Chondrocyte (in vitro differentiated cells): ENCODE data around the gene FCN1. TPM values are rescaled to one million over a fixed set of nuclear protein-coding genes. Genes with fewer than 3 reads are reported as not detected.

ENCODE experiments used
- DNase-seq: peaks from one replicate; pipeline ENCODE4 v3.0.0; 2021; ENCODE audit warnings: mixed read lengths, low spot score
- H3K27ac Mint-ChIP-seq: one replicate; pipeline ENCODE4 v1.8.0; 2021; ENCODE audit warnings: mild to moderate bottlenecking, moderate library complexity, mixed read lengths; ENCODE audit not compliant: unreplicated experiment
- H3K27me3 Mint-ChIP-seq: 2 replicates; pipeline ENCODE4 v1.8.0; 2021; ENCODE audit warnings: low read depth, mixed read lengths
- H3K36me3 Mint-ChIP-seq: 2 replicates; pipeline ENCODE4 v1.8.0; 2021; ENCODE audit warnings: low read depth, mixed read lengths
- H3K4me1 Mint-ChIP-seq: 2 replicates; pipeline ENCODE4 v1.8.0; 2021; ENCODE audit warnings: low read depth, mild to moderate bottlenecking, mixed read lengths
- H3K4me3 Mint-ChIP-seq: one replicate; pipeline ENCODE4 v1.8.0; 2021; ENCODE audit warnings: mild to moderate bottlenecking, moderate library complexity, mixed read lengths; ENCODE audit not compliant: unreplicated experiment
- H3K9me3 Mint-ChIP-seq: 2 replicates; pipeline ENCODE4 v1.8.0; 2021; ENCODE audit warnings: low read depth, mixed read lengths
- long read RNA-seq: library from polyadenylated mRNA; stranded (forward); transcript quantifications from one replicate; pipeline ENCODE4 v2.0.0, GENCODE V29; 2021
- total RNA-seq: library from RNA; stranded (reverse); gene quantifications from 3 replicates; pipeline ENCODE4 v1.2.1, GENCODE V29; 2021
- TF ChIP-seq, protein P1 (sequence below): fragments of 200-600 bp; sonication (generic); IDR thresholded peaks from 2 replicates; pipeline ENCODE4 v1.5.0; 2021; ENCODE audit warnings: antibody characterized with exemption, mild to moderate bottlenecking, moderate library complexity

FCN1 gene
- total RNA-seq = not detected in 3 replicates
- long read RNA-seq = 0 reads

DNA sequence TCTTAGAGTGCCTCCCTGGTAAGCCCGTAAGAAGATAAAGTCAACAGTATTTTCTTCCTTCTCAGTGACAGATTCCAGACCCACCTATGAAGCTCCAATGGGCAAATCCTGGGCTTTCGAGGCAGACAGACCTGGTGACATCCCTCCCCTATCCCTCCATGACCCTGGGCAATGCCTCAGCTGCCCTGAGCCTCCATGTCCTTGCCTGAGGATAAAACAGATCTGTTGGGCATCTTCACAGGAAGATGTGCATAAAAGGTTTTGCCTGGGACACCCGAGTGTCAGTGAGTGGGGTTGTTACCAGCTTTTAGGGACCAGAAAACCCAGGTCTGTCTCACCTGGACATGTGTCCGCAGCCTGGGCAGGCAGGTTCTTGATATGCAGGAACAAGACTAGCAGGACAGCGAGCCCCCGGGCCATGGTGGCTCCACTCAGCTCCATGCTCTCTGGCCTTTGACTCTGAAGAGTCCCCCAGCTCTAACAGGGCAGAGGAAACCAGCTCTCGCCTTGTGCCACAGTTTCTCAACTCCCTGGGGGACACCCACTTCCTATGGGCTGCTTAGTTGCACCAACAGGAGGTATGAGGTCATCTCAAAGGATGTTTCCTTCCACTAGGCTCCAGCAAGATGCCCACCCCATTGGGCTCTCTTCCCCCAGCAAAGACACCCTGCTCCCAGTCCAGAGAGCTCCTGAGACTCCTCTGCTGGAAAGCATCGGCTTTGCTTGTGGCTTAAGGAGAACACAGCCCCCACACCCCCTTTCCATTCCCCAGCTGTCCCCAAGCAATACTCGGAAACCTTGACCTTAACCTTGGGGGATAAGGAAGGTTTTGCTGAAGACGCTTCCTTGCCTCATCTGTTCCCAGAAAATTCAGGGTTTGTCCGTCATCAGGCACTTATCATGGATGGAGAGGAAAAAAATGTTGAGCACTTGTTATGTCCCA lies at the start of gene FCN1:
Gene FCN1, minus strand, starts transcription at position 482 of the 943 bp plus-strand sequence. Its CDS starts 41 bp downstream, at position 441.
- peak; percentile 70 for DNase-seq

DNA sequence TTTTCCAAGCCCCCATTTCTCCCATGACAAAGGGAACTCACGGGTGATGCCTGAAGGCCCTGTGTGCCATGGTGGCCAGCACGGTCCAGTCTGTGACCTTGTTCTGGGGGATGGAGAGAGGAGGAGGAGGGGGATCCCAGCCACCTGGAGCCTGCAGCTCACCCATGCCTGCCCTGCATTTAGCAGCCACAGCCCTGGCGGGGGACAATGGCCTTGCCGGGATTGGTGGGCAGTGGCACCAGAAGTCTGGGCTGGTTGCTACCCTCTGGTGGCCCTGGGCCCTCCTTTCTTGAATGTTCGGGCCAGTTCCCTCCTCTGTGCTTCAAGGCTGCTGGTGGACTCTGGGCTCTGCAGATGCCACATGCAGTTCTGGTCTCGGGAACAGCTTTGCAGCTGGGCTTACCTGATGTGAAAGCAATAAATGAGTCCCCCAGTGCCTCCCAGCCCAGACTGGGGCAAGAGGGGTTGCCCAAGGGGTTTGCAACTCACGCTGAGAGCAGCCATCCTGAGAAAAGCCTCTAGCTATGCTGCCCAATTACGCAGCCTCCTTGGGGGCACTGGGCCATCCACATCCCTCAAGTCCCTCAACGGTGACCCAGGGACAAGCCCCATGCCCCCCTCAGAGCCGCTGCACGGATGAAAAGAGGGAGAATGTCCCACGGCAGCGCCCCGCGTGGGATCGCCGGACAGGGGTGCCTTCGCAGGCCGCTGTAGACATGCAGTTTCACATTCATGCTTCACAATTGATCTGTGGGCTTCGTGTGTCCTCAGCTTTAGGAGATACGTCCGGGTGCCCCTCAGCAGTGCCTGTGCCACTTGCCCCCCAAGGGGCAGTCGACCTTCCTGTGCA lies 49.2 kb upstream of the FCN1 start:
- TF ChIP-seq, protein P1, sequence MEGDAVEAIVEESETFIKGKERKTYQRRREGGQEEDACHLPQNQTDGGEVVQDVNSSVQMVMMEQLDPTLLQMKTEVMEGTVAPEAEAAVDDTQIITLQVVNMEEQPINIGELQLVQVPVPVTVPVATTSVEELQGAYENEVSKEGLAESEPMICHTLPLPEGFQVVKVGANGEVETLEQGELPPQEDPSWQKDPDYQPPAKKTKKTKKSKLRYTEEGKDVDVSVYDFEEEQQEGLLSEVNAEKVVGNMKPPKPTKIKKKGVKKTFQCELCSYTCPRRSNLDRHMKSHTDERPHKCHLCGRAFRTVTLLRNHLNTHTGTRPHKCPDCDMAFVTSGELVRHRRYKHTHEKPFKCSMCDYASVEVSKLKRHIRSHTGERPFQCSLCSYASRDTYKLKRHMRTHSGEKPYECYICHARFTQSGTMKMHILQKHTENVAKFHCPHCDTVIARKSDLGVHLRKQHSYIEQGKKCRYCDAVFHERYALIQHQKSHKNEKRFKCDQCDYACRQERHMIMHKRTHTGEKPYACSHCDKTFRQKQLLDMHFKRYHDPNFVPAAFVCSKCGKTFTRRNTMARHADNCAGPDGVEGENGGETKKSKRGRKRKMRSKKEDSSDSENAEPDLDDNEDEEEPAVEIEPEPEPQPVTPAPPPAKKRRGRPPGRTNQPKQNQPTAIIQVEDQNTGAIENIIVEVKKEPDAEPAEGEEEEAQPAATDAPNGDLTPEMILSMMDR = no peak
- peak; percentile 80 for DNase-seq
- Mint-ChIP-seq H3K36me3 (no peaks in the 10 kb centered on the region), H3K27me3 (peaks cover 14% of the 10 kb centered on the region), H3K4me3 (no peak overlapping the region), H3K9me3 (no peaks in the 10 kb centered on the region), H3K27ac (no peak overlapping the region), H3K4me1 (peaks cover 11% of the 10 kb centered on the region)

More for the DNA sequence above, at the start of gene FCN1:
- Mint-ChIP-seq H3K9me3 (peaks cover 18% of the 10 kb centered on the region), H3K4me3 (no peak within 1 kb of the TSS), H3K36me3 (peaks cover 3% of the 10 kb centered on the region), H3K4me1 (no peaks in the 10 kb centered on the region), H3K27me3 (peaks cover 21% of the 10 kb centered on the region), H3K27ac (no peak within 1 kb of the TSS)
- TF ChIP-seq, protein P1 = no peak

DNA sequence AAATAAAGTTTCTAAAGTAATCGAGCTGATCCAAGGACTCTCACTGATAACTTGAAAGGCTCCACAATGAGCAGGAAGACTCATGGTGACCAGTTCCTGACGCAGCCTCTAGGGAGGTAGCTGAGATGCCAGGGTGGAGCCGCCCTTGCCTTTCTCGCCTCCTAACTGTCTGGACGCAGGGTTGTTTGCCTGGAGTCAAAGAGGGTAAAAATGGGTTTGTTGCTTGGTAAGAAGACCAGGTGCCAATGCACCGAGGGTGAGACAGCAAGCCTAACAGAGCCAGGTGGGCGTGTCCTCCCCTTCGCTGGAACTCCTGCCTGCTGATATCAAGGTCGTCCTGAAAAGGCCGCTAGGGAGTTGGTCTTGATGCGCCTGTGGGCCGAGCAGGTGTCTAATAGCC lies 48.6 kb upstream of the FCN1 start:
- Mint-ChIP-seq H3K36me3 (no peaks in the 10 kb centered on the region), H3K27ac (no peak overlapping the region), H3K4me3 (no peak overlapping the region), H3K27me3 (peaks cover 11% of the 10 kb centered on the region), H3K4me1 (peaks cover 11% of the 10 kb centered on the region), H3K9me3 (no peaks in the 10 kb centered on the region)
- DNase-seq = peak; percentile 46
- TF ChIP-seq, protein P1 = no peak

DNA sequence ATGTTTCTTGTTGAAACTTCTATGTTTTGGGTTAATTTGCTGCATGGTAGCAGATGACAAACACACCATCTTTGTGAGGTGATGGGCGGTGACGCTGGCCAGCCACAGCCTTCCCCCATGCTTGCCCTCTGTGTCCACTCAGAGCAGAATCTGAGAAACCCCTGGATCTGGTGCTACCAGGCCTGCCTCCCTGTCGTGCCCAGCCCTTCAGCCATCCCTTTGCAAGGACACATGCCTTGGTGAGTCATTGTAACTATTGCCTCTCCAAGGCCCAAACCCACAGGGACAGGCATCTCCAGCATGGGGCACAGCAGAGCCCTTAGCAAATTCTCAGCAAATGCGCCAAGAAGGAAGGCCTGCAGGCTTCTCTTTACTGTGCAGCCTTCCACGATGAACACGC lies 48.1 kb upstream of the FCN1 start:
- TF ChIP-seq, protein P1 = no peak
- Mint-ChIP-seq H3K9me3 (no peaks in the 10 kb centered on the region), H3K27ac (no peak overlapping the region), H3K36me3 (no peaks in the 10 kb centered on the region), H3K27me3 (peaks cover 11% of the 10 kb centered on the region), H3K4me1 (peaks cover 11% of the 10 kb centered on the region), H3K4me3 (no peak overlapping the region)
- DNase-seq = peak; percentile 44

DNA sequence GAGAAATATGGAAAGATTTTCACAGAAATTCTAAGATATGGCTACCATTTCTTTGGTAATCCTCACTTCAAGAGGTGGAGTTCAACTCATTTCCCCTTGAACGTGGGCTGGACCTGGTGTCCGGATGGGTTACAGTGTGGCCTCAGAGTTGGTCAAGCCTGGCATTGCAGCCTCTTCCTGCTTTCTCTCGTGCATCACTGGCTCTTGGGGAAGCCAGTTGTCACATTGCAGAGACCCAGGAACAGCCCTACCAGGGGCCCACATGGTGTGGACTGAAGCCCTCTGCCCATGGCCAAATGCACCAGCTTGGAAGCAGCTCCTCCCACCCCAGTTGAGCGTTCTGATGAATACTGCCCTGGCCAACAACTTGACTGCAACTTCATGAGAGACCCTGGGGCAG lies 47.7 kb upstream of the FCN1 start:
- H3K27me3 Mint-ChIP-seq = peaks cover 7% of the 10 kb centered on the region
- no peak overlapping the region for H3K4me3 Mint-ChIP-seq
- H3K9me3 Mint-ChIP-seq = no peaks in the 10 kb centered on the region
- H3K4me1 Mint-ChIP-seq = peaks cover 11% of the 10 kb centered on the region
- TF ChIP-seq, protein P1 = no peak
- no peaks in the 10 kb centered on the region for H3K36me3 Mint-ChIP-seq
- DNase-seq = no peak
- no peak overlapping the region for H3K27ac Mint-ChIP-seq
